NAMALWA (cell line): Measurements from ENCODE around the gene ANXA4.

ENCODE experiments used
- DNase-seq: peaks from one replicate; pipeline ENCODE4 v3.0.0-alpha.2; 2015; ENCODE audit warnings: low spot score

ANXA4 gene

DNA sequence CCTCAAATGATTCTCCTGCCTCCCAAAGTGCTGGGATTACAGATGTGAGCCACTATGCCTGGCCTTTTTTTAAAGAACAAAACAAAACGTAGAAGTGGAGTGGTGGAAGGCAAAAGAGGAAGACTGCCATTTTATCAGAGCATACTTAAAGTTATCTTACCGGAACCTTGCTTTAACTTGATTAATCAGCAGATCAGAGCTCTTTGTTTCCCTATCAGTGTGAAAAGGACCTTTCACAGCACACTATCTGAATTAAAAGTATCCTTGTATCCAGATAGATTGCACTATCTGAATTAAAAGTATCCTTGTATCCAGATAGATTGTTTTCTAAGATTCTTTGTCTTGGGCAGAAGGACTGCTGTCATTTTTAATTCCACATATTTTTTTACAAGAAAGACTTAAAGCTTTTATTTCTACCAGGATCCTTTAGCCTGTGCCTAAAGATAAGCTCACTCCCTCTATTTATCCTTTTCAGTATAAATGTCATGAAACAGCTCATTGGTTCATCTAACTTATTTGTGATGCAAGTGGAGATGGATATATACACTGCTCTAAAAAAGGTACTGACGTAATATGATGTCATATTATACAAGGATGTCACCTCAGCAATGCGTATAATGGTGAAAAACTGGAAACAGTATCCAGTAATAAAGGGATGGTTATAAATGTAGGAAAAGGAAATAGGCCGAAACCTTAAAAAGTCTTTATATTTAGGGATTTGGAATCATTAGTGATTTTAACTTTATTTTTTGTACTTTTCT lies 105.3 kb downstream of the ANXA4 start:
- DNase-seq: no peak

DNA sequence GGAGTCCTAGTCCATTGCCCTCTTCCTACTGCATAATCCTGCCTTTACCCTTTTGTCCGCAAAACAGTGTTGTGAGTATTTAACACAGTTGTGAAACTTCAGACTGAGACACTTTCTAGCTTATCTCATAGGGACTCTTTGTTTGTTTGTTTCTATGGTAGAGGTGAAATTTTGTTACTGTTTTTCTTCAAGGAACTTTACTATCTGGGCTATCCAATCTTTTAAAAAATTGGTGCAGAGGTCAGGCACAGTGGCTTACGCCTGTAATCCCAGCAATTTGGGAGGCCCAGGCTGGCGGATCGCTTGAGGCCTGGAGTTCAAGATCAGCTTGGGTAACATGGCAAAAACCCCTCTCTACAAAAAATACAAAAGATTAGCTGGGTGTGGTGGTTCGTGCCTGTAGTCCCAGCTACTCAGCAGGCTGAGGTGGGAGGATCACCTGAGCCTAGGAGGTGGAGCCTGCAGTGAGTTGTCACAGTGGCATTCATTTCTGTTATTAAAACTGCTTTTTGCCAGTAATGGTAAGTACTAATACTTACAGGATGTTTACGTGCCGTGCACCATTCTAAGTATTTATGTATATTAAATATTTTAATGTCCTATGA lies 106.4 kb downstream of the ANXA4 start:
- DNase-seq: no peak

DNA sequence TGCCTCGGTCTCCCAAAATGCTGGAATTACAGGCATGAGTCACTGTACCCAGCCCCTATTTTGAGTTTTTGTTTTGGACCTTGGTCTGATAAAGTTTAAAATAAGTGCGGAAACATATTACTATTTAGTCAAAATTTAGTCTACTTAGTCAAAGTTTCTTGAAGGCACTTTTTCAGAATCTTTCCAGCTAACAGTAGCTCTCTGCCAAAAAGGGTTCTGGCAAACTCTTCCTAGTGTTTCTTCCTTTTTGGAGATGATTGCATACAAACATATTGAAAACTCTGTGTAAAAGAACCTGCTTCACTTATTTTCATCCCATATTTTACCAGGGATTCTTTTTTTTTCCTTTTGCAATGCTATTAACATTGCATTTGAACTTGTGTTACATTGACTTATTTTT lies 116.3 kb downstream of the ANXA4 start:
- no peak for DNase-seq

DNA sequence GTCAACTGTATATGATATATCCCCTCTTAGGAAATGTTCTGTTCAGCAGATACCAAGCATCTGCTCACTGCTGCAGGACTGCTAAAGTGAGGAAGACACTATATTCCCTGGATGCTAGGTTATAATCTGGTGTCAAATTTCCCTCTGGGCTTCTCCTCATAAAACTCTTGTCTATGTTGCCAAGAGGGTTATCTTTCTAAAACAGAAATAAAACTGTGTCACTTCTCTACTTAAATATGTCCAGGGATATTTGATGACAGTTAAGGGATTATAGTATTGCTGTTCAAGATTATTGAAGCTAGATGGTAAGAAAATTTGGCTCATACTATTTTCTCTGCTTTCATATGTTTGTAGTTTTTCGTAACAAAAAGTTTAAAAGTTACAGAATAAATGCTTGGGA lies 121.4 kb downstream of the ANXA4 start:
- no peak for DNase-seq
